ENCODE results near the gene ISCA2. TPM values are rescaled to one million over a fixed set of nuclear protein-coding genes. Genes with fewer than 3 reads are reported as not detected.

ISCA2 gene
- total RNA-seq, 1 experiment from 2014 or later = 37.5 TPM

DNA sequence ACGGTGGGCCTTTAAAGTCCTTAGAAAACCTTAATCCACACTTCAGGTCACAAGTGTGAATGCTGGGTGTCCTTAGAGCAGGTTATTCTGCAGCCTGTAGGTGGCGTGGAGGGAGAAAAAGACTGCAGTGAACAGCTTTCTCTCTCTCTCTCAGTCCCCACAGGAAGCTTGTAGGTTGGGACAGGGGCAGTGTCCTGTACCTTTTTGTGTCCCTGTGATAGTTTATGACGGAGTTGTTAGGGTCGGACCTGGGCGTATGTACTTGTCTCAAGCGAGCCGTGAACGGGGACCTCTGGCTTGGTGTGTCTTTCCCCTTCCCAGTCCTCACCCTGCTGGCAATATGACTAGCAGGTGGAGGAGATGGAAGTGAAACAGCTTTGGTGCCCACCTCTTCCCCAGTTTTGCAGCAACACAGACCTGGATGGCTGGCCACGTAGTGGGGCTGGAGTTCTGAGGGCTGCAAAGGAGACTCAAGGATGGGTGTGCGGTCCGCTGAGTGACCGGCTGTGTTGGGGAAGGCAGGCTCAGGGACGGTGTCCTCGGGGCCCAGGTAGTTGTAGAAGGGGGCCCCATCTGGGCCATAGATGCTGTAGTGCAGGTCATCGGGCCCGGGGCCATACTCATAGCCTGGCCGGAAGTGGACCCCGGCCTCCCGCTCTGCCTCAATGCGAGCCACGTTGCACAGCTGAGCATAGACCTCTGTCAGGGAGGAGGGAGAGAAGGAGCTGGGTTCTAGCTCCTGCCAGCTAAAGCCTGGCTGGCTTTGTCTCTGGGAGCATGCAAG is 8.9 kb downstream of the ISCA2 start:
- TF ChIP-seq, protein P1, sequence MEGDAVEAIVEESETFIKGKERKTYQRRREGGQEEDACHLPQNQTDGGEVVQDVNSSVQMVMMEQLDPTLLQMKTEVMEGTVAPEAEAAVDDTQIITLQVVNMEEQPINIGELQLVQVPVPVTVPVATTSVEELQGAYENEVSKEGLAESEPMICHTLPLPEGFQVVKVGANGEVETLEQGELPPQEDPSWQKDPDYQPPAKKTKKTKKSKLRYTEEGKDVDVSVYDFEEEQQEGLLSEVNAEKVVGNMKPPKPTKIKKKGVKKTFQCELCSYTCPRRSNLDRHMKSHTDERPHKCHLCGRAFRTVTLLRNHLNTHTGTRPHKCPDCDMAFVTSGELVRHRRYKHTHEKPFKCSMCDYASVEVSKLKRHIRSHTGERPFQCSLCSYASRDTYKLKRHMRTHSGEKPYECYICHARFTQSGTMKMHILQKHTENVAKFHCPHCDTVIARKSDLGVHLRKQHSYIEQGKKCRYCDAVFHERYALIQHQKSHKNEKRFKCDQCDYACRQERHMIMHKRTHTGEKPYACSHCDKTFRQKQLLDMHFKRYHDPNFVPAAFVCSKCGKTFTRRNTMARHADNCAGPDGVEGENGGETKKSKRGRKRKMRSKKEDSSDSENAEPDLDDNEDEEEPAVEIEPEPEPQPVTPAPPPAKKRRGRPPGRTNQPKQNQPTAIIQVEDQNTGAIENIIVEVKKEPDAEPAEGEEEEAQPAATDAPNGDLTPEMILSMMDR (conservative IDR thresholded peaks at IDR 0.05) = peak; percentile 71

More for the DNA sequence above, 8.9 kb downstream of the ISCA2 start:
- Histone ChIP-seq H3K4ac (ENCODE audit: low read depth, low read length) (no peak overlapping the region), H3K9me3 (ENCODE audit: control insufficient read depth, low read depth, low read length) (no peaks in the 10 kb centered on the region), H3K9ac (ENCODE audit: extremely low read depth, insufficient read length, low read length) (no peak overlapping the region), H4K5ac (ENCODE audit: insufficient read length, low read depth, low read length) (no peak overlapping the region), H4K20me1 (ENCODE audit: control insufficient read depth, insufficient read depth, insufficient read length) (no peaks in the 10 kb centered on the region), H3K4me2 (ENCODE audit: insufficient read depth, insufficient read length, low read length) (no peak overlapping the region), H3K18ac (ENCODE audit: insufficient read length, low read depth, low read length) (peak overlapping the region; percentile 11), H2AFZ (ENCODE audit: low read length) (no peak overlapping the region), H3K4me1 (ENCODE audit: insufficient read depth, low read length) (no peaks in the 10 kb centered on the region; the same call in 1 of the 2 replicates), H3K14ac (ENCODE audit: insufficient read depth, low read length) (no peak overlapping the region), H3K23ac (ENCODE audit: insufficient read length, low read depth, low read length) (no peak overlapping the region), H2BK12ac (ENCODE audit: insufficient read length, low read depth, low read length) (no peak overlapping the region), H3K27ac (ENCODE audit: insufficient read length, low read depth, low read length) (no peak overlapping the region), H3K27me3 (ENCODE audit: insufficient read depth, low read length) (no peaks in the 10 kb centered on the region), H2BK20ac (ENCODE audit: low read depth, low read length, poor library complexity, severe bottlenecking) (no peak overlapping the region), H4K91ac (ENCODE audit: insufficient read length, low read depth, low read length) (no peak overlapping the region), H3K56ac (ENCODE audit: insufficient read length, low read depth, low read length) (no peak overlapping the region), H4K8ac (replicated peaks; ENCODE audit: insufficient read length, low read depth, low read length) (no peak overlapping the region), H2BK5ac (ENCODE audit: insufficient read length, low read length) (no peak overlapping the region), H3K79me2 (ENCODE audit: insufficient read depth, low read length) (no peaks in the 10 kb centered on the region), H3K79me1 (ENCODE audit: insufficient read depth, low read depth, low read length, poor library complexity, severe bottlenecking) (no peaks in the 10 kb centered on the region), H3K23me2 (ENCODE audit: insufficient read length, low read depth, low read length, poor library complexity, severe bottlenecking) (no peaks in the 10 kb centered on the region), H2AK5ac (ENCODE audit: insufficient read length, low read length) (no peak overlapping the region), H3T11ph (ENCODE audit: low read length) (no peak overlapping the region), H2BK15ac (ENCODE audit: low read depth, low read length) (no peak overlapping the region), H2BK120ac (ENCODE audit: low read depth, low read length, poor library complexity, severe bottlenecking) (no peak overlapping the region)
- DNase-seq = peak; percentile 69
- peaks cover 0 to 2% (median 0%) of the 10 kb centered on the region in 3 experiments; a peak in 1 of 7 replicates for H3K36me3 Mint-ChIP-seq (ENCODE audit: insufficient read depth in 1 of 3, low read depth in 3 of 3)
- H3K27ac Mint-ChIP-seq = peak overlapping the region in 2 of 3 experiments; percentile 35 to 77; a peak in 4 of 7 replicates
- WGBS (ENCODE audit: extremely low coverage, insufficient read length, low lambda C conversion rate) = no CpG with 5 or more reads among the region's 21 CpGs
- H3K9me3 Mint-ChIP-seq = no peaks in the 10 kb centered on the region
- peaks cover 3% of the 10 kb centered on the region; the same call in 1 of the 2 replicates for H3K27me3 Mint-ChIP-seq (ENCODE audit: low read depth)
- peaks cover 31 to 38% of the 10 kb centered on the region in 2 experiments for H3K4me1 Mint-ChIP-seq
- H3K4me3 Mint-ChIP-seq = no peak overlapping the region
